GM13977 (cell line): ENCODE results near the gene SLC4A11.

Experiments
- DNase-seq: peaks from one replicate; pipeline ENCODE4 v3.0.0; 2012; ENCODE audit warnings: low spot score
- CTCF ChIP-seq: IDR thresholded peaks from 2 replicates; pipeline ENCODE4 v1.5.1; 2012; ENCODE audit warnings: mild to moderate bottlenecking, control low read depth; ENCODE audit not compliant: insufficient read depth; ENCODE audit errors: extremely low read depth, missing control alignments
- in situ Hi-C: fragments of 300-500 bp; cut with MboI; formaldehyde crosslinking; loops from one replicate; pipeline ENCODE4 v1.12.0; 2022; ENCODE audit warnings: low sequenced_read_pairs, low pct_unique_long_range_greater_than_20kb, mixed read lengths, inconsistent platforms; ENCODE audit not compliant: unreplicated experiment

Gene SLC4A11

GRCh38 chr20:3248167-3248992 lies 9.4 kb upstream of the SLC4A11 start:
- in situ Hi-C loops, result no loop called here
- DNase-seq, result no peak
- peak; percentile 15 for TF ChIP-seq CTCF

- TF ChIP-seq CTCF, result no peak
- DNase-seq, result no peak
- in situ Hi-C loops, result no loop called here
Measured at GRCh38 chr20:3247638-3248037, 8.6 kb upstream of the SLC4A11 start.

GRCh38 chr20:3246682-3247081 lies 7.7 kb upstream of the SLC4A11 start:
- in situ Hi-C loops, result no loop called here
- TF ChIP-seq CTCF, result no peak
- no peak for DNase-seq

GRCh38 chr20:3245711-3246110 lies 6.7 kb upstream of the SLC4A11 start:
- no peak for DNase-seq
- in situ Hi-C loops, result no loop called here
- TF ChIP-seq CTCF, result no peak

- no peak for TF ChIP-seq CTCF
- in situ Hi-C loops, result no loop called here
- DNase-seq, result no peak
Measured at GRCh38 chr20:3245156-3245555, 6.2 kb upstream of the SLC4A11 start.

GRCh38 chr20:3244613-3245012 lies 5.6 kb upstream of the SLC4A11 start:
- in situ Hi-C loops, result no loop called here
- TF ChIP-seq CTCF, result no peak
- no peak for DNase-seq
